HEK293 (cell line): ENCODE data around the gene TEF.

ENCODE experiments used
- BCL11A ChIP-seq: fragments of 450-650 bp; formaldehyde crosslinking; IDR thresholded peaks from 2 replicates; pipeline ENCODE4 v1.5.1; 2016; ENCODE audit warnings: low read depth, missing biosample characterization, missing genetic modification characterization
- GLI2 ChIP-seq: fragments of 450-650 bp; formaldehyde crosslinking; IDR thresholded peaks from 2 replicates; pipeline ENCODE4; 2017; ENCODE audit warnings: missing biosample characterization, missing genetic modification characterization, low read depth, borderline replicate concordance
- YY1 ChIP-seq: fragments of 450-650 bp; formaldehyde crosslinking; IDR thresholded peaks from 2 replicates; pipeline ENCODE4 v1.5.1; 2018; ENCODE audit warnings: missing biosample characterization, missing genetic modification characterization
- ZFHX2 ChIP-seq: fragments of 450-650 bp; formaldehyde crosslinking; conservative IDR thresholded peaks from 2 replicates; pipeline ENCODE4 v1.5.1; 2016; ENCODE audit warnings: missing biosample characterization, missing genetic modification characterization
- ZNF132 ChIP-seq: fragments of 450-650 bp; formaldehyde crosslinking; IDR thresholded peaks from 2 replicates; pipeline ENCODE4 v1.5.1; 2017; ENCODE audit warnings: missing biosample characterization, missing genetic modification characterization, borderline replicate concordance
- ZNF146 ChIP-seq: fragments of 450-650 bp; formaldehyde crosslinking; IDR thresholded peaks from 2 replicates; pipeline ENCODE4 v1.5.1; 2016; ENCODE audit warnings: missing biosample characterization, missing genetic modification characterization
- ZNF148 ChIP-seq: fragments of 450-650 bp; formaldehyde crosslinking; IDR thresholded peaks from 2 replicates; pipeline ENCODE4 v1.5.0; 2017; ENCODE audit warnings: missing biosample characterization, missing genetic modification characterization, borderline replicate concordance
- ZNF292 ChIP-seq: fragments of 450-650 bp; formaldehyde crosslinking; IDR thresholded peaks from 2 replicates; pipeline ENCODE4 v1.5.1; 2016; ENCODE audit warnings: low read depth, missing biosample characterization, missing genetic modification characterization, borderline replicate concordance
- ZNF366 ChIP-seq: fragments of 450-650 bp; formaldehyde crosslinking; conservative IDR thresholded peaks from 2 replicates; pipeline ENCODE4 v1.5.1; 2016; ENCODE audit warnings: missing biosample characterization, missing genetic modification characterization
- ZNF48 ChIP-seq: fragments of 450-650 bp; formaldehyde crosslinking; IDR thresholded peaks from 2 replicates; pipeline ENCODE4 v1.5.1; 2016; ENCODE audit warnings: missing biosample characterization, missing genetic modification characterization
- ZNF501 ChIP-seq: fragments of 450-650 bp; formaldehyde crosslinking; IDR thresholded peaks from 2 replicates; pipeline ENCODE4 v1.5.1; 2016; ENCODE audit warnings: missing biosample characterization, missing genetic modification characterization
- ZNF654 ChIP-seq: fragments of 450-650 bp; formaldehyde crosslinking; IDR thresholded peaks from 2 replicates; pipeline ENCODE4 v1.5.1; 2016; ENCODE audit warnings: low read depth, missing biosample characterization, missing genetic modification characterization
- ZNF777 ChIP-seq: fragments of 450-650 bp; formaldehyde crosslinking; IDR thresholded peaks from 2 replicates; pipeline ENCODE4 v1.5.1; 2017; ENCODE audit warnings: missing biosample characterization, missing genetic modification characterization, borderline replicate concordance
- ZSCAN23 ChIP-seq: fragments of 450-650 bp; formaldehyde crosslinking; IDR thresholded peaks from 2 replicates; pipeline ENCODE4 v1.5.1; 2016; ENCODE audit warnings: missing biosample characterization, missing genetic modification characterization
- TF ChIP-seq, protein P1 (sequence below): fragments of 450-650 bp; formaldehyde crosslinking; IDR thresholded peaks from 2 replicates; pipeline ENCODE4 v1.5.1; 2016; ENCODE audit warnings: missing biosample characterization, missing genetic modification characterization, borderline replicate concordance
- TF ChIP-seq, protein P2 (sequence below): fragments of 450-650 bp; formaldehyde crosslinking; IDR thresholded peaks from 2 replicates; pipeline ENCODE4 v1.5.1; 2017; ENCODE audit warnings: missing biosample characterization, missing genetic modification characterization
- TF ChIP-seq, protein P3 (sequence below): fragments of 450-650 bp; formaldehyde crosslinking; IDR thresholded peaks from 2 replicates; pipeline ENCODE4 v1.5.1; 2016; ENCODE audit warnings: missing biosample characterization, missing genetic modification characterization
- TF ChIP-seq, protein P4 (sequence below): fragments of 450-650 bp; formaldehyde crosslinking; IDR thresholded peaks from 2 replicates; pipeline ENCODE4 v1.5.1; 2016; ENCODE audit warnings: missing biosample characterization, missing genetic modification characterization, low read depth
- TF ChIP-seq, protein P5 (sequence below): fragments of 450-650 bp; formaldehyde crosslinking; IDR thresholded peaks from 2 replicates; pipeline ENCODE4 v1.5.1; 2016; ENCODE audit warnings: missing biosample characterization, missing genetic modification characterization
- TF ChIP-seq, protein P6 (sequence below): fragments of 450-650 bp; formaldehyde crosslinking; IDR thresholded peaks from 2 replicates; pipeline ENCODE4 v1.5.1; 2016; ENCODE audit warnings: missing biosample characterization, missing genetic modification characterization

TEF gene

DNA sequence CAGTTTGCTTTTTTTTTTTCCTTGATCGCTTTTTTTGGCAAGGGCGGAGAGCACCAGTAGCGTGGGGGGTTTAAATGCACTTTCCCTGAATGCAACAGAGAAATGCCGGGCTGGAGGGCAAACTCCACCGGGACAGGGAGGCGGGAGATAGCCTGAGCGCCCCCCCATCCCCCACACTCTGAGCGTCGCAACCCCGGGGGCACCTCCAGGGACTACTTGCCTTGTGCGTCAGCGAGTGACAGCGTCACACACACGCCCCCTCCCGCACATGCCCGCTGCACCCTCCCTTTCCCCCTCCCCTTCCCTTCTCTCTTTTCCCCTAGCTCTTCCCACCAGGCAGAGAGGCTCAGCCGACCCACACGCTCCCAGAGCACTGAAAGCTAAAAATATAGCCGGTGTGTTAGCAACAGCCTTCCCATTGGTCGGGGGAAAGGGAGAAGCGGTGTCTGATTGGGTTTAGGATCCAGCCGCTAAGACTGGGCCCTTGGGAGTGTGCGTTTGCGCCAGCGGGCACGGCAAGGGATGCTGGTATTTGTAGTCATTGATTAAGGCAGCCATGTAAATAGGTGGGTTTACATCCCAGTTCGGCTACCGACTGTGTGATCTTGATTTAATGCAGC lies 66.6 kb downstream of the TEF start (continued):
- TF ChIP-seq, protein P1, sequence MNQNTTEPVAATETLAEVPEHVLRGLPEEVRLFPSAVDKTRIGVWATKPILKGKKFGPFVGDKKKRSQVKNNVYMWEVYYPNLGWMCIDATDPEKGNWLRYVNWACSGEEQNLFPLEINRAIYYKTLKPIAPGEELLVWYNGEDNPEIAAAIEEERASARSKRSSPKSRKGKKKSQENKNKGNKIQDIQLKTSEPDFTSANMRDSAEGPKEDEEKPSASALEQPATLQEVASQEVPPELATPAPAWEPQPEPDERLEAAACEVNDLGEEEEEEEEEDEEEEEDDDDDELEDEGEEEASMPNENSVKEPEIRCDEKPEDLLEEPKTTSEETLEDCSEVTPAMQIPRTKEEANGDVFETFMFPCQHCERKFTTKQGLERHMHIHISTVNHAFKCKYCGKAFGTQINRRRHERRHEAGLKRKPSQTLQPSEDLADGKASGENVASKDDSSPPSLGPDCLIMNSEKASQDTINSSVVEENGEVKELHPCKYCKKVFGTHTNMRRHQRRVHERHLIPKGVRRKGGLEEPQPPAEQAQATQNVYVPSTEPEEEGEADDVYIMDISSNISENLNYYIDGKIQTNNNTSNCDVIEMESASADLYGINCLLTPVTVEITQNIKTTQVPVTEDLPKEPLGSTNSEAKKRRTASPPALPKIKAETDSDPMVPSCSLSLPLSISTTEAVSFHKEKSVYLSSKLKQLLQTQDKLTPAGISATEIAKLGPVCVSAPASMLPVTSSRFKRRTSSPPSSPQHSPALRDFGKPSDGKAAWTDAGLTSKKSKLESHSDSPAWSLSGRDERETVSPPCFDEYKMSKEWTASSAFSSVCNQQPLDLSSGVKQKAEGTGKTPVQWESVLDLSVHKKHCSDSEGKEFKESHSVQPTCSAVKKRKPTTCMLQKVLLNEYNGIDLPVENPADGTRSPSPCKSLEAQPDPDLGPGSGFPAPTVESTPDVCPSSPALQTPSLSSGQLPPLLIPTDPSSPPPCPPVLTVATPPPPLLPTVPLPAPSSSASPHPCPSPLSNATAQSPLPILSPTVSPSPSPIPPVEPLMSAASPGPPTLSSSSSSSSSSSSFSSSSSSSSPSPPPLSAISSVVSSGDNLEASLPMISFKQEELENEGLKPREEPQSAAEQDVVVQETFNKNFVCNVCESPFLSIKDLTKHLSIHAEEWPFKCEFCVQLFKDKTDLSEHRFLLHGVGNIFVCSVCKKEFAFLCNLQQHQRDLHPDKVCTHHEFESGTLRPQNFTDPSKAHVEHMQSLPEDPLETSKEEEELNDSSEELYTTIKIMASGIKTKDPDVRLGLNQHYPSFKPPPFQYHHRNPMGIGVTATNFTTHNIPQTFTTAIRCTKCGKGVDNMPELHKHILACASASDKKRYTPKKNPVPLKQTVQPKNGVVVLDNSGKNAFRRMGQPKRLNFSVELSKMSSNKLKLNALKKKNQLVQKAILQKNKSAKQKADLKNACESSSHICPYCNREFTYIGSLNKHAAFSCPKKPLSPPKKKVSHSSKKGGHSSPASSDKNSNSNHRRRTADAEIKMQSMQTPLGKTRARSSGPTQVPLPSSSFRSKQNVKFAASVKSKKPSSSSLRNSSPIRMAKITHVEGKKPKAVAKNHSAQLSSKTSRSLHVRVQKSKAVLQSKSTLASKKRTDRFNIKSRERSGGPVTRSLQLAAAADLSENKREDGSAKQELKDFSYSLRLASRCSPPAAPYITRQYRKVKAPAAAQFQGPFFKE, result no peak
- TF ChIP-seq, protein P2, sequence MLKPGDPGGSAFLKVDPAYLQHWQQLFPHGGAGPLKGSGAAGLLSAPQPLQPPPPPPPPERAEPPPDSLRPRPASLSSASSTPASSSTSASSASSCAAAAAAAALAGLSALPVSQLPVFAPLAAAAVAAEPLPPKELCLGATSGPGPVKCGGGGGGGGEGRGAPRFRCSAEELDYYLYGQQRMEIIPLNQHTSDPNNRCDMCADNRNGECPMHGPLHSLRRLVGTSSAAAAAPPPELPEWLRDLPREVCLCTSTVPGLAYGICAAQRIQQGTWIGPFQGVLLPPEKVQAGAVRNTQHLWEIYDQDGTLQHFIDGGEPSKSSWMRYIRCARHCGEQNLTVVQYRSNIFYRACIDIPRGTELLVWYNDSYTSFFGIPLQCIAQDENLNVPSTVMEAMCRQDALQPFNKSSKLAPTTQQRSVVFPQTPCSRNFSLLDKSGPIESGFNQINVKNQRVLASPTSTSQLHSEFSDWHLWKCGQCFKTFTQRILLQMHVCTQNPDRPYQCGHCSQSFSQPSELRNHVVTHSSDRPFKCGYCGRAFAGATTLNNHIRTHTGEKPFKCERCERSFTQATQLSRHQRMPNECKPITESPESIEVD (tag by site-specific recombination), result no peak; the same call in 1 of the 2 replicates
- TF ChIP-seq ZNF777 (tag by site-specific recombination) (no peak), ZNF148 (peak; percentile 78; the same call in 1 of the 2 replicates), ZNF48 (tag by site-specific recombination) (no peak), ZNF292 (tag by site-specific recombination) (no peak), ZNF366 (peak; percentile 99), ZNF132 (tag by site-specific recombination) (no peak), ZNF654 (peak; percentile 17), ZNF146 (tag by site-specific recombination) (no peak), GLI2 (tag by site-specific recombination) (no peak), YY1 (tag by site-specific recombination) (no peak; the same call in none of the 2 replicates), ZFHX2 (tag by site-specific recombination) (peak; percentile 88), BCL11A (tag by site-specific recombination) (peak; percentile 93), ZSCAN23 (peak; percentile 80; the same call in 1 of the 2 replicates), ZNF501 (tag by site-specific recombination) (peak; percentile 76)
- TF ChIP-seq, protein P3, sequence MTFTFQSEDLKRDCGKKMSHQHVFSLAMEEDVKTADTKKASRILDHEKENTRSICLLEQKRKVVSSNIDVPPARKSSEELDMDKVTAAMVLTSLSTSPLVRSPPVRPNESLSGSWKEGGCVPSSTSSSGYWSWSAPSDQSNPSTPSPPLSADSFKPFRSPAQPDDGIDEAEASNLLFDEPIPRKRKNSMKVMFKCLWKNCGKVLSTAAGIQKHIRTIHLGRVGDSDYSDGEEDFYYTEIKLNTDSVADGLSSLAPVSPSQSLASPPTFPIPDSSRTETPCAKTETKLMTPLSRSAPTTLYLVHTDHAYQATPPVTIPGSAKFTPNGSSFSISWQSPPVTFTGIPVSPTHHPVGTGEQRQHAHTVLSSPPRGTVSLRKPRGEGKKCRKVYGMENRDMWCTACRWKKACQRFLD, result no peak
- TF ChIP-seq, protein P4, sequence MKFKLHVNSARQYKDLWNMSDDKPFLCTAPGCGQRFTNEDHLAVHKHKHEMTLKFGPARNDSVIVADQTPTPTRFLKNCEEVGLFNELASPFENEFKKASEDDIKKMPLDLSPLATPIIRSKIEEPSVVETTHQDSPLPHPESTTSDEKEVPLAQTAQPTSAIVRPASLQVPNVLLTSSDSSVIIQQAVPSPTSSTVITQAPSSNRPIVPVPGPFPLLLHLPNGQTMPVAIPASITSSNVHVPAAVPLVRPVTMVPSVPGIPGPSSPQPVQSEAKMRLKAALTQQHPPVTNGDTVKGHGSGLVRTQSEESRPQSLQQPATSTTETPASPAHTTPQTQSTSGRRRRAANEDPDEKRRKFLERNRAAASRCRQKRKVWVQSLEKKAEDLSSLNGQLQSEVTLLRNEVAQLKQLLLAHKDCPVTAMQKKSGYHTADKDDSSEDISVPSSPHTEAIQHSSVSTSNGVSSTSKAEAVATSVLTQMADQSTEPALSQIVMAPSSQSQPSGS (tag by site-specific recombination), result peak; percentile 60; the same call in 1 of the 2 replicates
- TF ChIP-seq, protein P5, sequence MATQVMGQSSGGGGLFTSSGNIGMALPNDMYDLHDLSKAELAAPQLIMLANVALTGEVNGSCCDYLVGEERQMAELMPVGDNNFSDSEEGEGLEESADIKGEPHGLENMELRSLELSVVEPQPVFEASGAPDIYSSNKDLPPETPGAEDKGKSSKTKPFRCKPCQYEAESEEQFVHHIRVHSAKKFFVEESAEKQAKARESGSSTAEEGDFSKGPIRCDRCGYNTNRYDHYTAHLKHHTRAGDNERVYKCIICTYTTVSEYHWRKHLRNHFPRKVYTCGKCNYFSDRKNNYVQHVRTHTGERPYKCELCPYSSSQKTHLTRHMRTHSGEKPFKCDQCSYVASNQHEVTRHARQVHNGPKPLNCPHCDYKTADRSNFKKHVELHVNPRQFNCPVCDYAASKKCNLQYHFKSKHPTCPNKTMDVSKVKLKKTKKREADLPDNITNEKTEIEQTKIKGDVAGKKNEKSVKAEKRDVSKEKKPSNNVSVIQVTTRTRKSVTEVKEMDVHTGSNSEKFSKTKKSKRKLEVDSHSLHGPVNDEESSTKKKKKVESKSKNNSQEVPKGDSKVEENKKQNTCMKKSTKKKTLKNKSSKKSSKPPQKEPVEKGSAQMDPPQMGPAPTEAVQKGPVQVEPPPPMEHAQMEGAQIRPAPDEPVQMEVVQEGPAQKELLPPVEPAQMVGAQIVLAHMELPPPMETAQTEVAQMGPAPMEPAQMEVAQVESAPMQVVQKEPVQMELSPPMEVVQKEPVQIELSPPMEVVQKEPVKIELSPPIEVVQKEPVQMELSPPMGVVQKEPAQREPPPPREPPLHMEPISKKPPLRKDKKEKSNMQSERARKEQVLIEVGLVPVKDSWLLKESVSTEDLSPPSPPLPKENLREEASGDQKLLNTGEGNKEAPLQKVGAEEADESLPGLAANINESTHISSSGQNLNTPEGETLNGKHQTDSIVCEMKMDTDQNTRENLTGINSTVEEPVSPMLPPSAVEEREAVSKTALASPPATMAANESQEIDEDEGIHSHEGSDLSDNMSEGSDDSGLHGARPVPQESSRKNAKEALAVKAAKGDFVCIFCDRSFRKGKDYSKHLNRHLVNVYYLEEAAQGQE (tag by site-specific recombination), result no peak
- TF ChIP-seq, protein P6, sequence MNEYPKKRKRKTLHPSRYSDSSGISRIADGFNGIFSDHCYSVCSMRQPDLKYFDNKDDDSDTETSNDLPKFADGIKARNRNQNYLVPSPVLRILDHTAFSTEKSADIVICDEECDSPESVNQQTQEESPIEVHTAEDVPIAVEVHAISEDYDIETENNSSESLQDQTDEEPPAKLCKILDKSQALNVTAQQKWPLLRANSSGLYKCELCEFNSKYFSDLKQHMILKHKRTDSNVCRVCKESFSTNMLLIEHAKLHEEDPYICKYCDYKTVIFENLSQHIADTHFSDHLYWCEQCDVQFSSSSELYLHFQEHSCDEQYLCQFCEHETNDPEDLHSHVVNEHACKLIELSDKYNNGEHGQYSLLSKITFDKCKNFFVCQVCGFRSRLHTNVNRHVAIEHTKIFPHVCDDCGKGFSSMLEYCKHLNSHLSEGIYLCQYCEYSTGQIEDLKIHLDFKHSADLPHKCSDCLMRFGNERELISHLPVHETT (tag by site-specific recombination), result peak; percentile 93
